DMS 273 treated with DMSO at 0.1 percent for 48 hours (cell line): ENCODE results near the gene THAP7.
"Not testable (repeated sequence)": the region's sequence is repeated elsewhere in the genome, so short reads cannot be mapped to it uniquely, and the experiment has no call there.

Source experiments
- DNase-seq: peaks from one replicate; lab custom pipeline; 2025; lab: John Stamatoyannopoulos, UW

THAP7 gene

DNA sequence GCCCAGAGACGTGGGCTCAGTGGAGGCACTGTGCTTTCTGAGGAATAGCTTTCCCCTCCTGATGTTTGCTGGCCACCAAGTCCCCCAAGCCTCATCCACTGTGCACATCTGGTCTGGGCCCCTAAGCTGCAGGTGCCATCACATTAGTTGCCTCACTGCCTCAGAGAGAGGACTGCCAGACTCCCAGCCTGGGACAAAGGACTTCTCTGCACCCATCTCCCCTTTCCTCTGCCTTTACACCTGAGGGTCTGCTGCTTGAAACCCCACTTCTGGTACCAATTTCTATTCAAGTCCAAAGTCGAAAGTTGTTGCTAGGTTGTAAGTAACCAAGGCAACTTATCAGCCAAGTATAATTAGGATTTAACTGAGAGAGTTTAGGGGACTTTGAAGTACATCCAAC lies 23.5 kb downstream of the THAP7 start:
- no peak for DNase-seq

DNA sequence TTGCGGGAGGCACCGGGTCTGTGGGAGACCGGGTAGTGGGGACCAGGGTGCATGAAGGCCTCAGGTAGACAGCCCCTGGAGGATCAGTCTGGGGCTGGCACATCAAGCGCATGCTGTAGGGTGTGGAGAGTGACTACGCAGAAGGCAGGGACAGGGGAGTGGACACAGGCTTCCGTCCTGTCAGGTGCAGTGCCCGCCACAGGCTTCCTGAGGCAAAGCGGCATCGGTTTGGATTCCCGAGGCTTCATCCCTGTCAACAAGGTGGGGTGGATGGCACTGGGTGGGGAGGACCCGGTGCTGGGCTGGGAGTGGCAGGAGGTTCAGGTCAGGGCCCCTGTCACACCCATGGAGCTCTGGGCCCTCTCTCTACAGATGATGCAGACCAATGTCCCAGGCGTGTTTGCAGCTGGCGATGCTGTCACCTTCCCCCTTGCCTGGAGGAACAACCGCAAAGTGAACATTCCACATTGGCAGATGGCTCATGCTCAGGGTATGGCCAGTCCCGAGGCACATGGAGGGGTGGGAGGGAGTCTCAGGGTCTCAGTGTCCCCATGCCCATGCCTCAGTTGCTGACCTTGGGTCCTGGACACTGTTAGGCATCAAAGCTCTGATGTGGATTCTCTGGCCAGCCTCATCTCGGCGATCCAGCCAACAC lies 24.3 kb downstream of the THAP7 start:
- DNase-seq = no peak

DNA sequence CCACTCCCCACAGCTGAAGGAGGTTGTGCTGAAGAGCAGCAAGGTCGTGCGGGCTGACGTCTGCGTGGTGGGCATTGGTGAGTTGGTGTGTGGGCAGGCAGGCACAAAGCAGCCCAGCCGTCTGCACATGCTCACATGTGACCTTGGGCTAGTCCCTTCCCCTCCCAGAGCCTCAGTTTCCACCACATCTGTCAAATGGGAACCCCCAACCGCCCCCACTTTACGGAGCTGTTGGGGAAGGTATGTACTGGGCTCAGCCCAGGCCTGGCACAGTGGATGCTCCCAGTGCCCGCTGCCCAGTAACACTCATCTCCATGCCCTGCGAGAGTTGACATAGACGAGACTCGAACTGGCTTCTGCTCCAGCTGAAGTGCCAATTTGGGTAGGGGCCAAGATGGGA lies 24.9 kb downstream of the THAP7 start:
- DNase-seq = no peak

DNA sequence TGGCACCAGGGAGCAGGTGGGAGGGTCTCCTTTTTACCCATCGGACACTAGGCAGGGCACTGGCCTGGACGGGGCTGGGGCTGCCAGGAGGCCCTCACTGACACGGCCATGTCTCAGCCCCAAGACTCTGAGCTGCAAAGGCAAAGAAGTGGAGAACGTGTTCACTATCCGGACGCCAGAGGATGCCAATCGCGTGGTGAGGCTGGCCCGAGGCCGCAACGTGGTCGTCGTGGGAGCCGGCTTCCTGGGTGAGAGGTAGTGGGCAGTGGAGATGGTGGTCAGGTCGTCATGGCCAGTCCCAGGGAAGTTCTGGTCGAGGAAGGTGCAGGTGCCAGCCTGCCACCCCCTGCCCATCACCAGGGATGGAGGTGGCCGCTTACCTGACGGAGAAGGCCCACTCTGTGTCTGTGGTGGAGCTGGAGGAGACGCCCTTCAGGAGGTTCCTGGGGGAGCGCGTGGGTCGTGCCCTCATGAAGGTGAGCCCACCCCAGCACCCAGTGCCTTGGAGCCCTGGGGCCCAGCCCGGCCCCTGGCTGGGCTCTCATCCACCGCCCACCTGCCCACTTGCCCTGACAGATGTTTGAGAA lies 25.5 kb downstream of the THAP7 start:
- DNase-seq = no peak

DNA sequence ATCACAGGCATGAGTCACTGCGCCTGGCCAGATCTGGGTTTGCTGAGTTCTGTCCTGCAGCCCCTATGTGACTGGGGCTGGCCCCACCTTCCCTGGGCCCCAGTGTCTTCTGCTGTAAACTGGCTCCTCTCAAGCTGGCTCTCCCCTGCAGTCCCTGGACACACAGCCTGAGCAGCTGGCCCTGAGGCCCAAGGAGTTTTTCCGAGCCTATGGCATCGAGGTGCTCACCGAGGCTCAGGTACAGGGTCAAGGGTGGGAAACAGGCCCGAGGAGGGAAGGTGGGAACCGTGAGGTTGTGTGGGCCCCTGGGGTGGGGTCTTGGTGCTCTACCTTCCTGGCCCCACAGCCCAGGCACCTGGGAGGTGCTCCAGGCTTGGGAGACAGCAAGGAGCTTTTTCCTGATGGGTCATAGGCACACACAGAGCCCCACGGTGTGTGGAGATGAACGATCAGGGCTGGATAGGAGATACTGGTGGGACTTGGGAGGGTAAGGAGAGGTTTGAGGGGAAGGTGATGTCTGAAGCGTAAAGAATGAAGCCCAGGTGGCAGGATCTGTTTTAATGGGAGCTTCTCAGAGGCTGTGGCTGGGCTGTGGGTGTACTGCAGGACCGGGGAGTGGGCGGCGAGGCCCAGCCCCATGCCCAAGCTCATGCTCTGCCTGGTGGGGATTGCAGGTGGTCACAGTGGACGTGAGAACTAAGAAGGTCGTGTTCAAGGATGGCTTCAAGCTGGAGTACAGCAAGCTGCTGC lies 26.2 kb downstream of the THAP7 start:
- no peak for DNase-seq

DNA sequence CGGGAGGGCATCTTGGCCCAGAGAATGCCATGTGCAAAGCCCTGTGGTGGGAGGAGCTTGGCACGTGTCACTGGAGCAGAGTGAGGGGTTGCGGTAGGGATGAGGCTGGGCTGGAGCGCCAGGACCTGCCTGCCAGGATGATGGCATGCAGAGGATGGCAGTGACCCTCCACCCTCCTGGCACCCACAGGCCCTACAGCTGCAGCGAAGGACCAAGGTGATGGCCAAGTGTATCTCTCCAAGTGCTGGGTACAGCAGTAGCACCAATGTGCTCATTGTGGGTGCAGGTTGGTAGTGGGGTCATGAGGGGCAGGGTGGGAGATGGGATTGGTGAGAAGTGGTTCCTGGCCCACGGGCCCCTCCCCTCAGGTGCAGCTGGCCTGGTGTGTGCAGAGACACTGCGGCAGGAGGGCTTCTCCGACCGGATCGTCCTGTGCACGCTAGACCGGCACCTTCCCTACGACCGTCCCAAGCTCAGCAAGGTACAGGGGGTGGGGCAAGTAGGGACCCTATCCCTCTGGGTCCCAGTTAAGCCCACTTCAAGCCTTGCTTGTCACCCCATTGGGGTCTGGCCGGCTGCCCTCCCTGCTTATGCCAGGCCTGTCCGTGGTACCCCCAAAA lies 27.5 kb downstream of the THAP7 start:
- no peak for DNase-seq

DNA sequence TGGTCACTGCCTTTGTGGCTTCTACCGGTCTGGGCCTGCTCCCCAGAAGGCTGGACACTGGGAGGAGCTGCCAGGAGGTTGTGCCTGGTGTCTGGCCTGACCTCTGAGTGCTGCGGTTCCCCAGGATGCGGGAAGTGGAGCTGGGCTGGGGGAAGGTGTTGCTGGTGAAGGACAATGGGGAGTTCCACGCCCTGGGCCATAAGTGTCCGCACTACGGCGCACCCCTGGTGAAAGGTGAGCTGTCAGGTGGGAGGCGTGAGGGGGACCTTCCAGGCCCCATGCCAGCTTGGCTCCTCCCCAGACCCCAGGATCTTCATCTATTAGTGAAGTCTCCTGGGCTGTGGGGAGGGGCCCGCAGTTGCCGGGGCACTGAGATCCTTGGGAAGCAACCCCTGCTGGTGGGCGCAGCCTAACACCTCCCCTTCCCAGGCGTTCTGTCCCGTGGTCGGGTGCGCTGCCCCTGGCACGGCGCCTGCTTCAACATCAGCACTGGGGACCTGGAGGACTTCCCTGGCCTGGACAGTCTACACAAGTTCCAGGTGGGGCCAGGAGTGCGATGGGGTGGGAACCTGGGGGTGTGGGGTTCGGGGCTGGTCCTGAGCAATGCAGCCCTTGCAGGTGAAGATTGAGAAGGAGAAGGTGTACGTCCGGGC lies 28.2 kb downstream of the THAP7 start:
- no peak for DNase-seq

DNA sequence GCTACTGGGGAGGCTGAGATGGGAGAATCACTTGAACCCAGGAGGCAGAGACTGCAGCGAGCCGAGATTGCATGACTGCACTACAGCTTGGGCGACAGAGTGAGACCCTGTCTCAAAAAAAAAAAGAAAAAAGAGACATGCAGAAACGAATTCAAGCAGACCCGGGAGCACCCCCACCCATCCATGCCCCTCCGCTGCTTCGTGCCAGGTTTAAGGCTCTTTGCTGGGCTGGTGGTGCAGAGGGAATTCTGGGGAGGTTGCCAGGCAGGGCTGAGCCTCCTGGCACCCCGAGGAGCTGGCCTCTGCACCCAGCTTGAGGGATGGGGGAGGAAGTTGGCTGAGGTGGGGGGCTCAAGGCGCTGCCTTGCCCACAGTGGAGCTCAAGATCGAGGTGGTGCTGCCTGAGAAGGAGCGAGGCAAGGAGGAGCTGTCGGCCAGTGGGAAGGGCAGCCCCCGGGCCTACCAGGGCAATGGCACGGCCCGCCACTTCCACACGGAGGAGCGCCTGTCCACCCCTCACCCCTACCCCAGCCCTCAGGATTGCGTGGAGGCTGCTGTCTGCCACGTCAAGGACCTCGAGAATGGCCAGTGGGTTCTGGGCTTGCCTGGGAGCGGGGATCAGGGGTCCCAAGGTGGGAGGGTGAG lies 28.9 kb downstream of the THAP7 start:
- no peak for DNase-seq

DNA sequence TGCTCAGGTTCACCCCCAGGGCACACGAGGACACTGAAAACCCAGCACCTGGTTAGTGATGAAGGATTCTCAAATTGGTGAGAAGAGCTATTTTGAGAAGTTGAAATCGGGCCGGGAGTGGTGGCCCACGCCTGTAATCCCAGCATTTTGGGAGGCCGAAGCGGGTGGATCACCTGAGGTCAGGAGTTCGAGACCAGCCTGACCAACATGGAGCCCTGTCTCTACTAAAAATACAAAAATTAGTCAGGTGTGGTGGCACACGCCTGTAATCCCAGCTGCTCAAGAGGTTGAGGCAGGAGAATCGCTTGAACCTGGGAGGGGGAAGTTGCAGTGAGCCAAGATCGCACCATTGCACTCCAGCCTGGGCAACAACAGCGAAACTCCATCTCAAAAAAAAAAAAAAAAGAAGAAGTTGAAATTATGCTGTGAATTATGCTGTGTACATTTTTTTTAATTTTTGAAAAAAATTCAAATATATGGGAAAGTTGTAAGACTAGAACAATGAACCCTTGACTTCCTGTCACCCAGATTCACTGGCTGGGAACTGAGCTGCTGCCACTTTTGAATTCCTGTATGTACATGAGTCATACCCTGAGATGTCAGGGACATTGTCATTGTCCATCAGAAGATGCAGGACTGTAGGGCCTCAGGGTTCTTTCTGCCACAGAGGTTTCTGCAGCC lies 29.8 kb downstream of the THAP7 start:
- not testable (repeated sequence) for DNase-seq

DNA sequence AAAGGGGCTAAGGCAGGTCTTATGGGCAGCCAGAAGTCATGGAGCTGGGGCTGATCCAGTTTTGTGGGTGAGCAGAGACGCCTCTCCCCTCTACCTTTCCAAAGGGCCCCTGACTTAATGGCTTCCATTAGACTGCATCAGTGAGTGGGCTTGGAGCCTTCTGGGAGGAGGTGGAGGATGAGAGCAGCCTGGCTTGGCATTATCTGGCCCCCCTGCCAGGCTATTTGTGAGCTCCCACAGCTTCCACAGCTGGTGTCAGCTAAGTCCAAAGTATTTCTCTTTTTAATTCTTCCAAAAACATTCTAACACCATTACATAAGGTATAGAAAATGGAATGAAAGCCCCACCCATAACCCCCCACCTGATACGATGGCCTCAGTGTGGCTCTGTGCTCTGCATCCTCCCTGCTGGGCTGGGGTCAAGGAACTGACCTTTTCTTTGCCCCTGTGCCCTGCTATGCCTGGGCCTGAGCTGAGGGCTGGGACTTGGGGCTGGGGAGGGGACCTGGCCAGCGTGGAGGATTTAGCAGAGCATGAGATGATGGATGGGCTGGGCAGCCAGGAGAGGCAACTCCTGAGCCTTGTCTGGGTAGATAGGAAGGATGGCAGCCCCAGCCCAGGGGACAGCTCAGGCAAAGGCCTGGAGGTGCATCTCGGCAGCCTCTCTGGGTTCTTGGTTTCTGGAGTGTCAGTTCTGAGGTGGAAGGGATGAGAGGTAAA lies 30.8 kb downstream of the THAP7 start:
- DNase-seq = no peak

DNA sequence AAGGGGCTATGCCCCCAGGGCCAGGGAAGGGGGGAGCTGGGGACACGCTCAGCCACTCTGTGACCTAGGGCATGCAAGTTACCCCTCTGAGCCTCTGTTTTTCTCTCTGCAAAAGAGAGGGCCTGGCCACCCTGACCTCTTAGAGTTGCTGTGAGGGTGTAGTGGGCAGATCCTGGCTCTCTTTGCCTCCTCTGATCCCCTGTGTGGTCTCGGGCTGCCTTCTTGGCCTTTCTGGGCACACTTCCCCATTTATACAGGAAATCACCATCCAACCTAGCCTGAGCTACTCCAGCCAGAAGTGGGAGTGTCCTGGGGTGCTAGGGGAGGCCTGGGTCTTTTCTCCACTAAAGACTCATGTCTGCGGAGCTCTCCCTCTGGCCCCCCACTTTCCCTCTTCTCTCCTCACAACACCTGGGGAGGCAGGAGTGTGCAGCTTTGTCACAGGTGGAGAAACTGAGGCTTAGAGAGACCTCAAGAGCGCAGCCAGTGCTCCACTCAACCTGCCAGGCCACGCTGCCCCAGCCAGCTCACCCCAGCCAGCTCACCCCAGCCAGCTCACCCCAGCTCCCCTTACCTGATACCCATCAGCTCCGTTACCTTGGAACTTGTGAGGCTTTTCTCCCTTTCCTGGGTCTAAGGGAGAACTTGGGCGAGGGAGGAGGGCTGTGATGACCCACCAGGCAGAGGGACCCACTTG lies 33.5 kb downstream of the THAP7 start:
- DNase-seq = no peak

DNA sequence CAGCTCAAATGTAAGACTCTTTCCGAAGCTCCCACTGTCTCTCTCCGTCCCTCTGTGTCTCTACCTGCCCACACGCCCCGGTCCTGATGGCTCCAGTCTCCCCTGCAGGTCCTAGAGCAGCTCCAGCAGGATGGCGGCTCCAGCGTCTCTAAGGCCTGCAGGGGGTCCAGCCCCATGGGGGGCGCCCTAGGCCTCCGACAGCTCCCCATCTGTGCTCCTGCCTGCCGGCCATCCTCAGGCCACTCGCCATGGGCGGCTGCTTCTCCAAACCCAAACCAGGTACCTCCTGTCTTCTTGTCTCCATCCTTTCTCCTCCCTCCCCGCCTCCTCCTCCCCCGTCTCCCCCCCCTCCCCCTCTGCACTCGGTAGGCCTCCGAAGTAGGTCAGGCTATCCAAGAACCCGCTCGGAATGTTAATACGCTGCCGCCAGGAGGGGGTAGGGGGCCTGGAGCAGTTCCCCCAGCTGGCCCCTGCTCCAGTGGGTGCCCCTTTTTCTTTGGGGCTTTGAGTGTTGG lies 34.2 kb downstream of the THAP7 start:
- DNase-seq = no peak

DNA sequence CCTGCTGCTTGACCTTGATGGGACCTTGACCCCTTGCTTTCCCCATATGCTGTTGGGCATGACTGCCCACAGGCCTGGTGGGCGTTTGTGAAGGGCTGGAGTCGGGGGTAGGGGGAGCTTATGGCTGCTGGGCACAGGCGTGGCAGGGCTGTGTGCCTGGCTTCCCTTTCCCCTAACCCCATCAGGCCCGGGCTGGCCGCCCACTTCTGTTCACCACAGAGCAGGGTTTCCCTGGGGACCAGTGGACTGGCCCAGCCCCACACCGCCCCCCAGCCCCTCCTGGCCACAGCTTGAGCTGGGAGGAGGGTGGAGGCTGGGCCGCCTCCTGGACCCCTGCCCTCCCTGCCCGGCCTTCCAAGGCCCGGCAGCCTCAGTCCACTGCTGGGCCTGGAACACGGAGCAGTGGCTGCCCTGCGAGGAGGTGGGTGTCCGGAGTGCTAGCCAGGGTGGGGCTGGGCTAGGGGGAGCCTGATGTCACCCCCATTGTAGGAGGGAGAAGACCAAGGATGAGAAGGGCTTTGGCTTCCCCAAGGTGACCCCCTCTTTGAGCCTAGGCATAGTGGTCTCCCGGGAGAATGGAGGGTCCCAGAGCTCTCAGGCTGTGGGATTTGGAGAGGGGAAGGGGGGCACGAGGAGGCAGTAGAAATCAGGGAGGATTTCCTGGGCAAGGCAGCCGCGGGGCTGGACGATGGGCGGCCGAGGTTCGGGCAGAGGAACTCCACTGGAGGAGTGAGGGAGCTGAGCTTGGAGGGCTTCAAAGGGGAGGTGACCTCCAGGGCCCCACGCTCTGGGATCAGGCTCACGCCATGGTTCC lies 34.8 kb downstream of the THAP7 start, which contains the start of gene AIFM3:
TSS of gene AIFM3 (plus strand) at position 373 of the 814 bp plus-strand sequence. CDS start 690 bp downstream, outside the sequence.
- no peak for DNase-seq

DNA sequence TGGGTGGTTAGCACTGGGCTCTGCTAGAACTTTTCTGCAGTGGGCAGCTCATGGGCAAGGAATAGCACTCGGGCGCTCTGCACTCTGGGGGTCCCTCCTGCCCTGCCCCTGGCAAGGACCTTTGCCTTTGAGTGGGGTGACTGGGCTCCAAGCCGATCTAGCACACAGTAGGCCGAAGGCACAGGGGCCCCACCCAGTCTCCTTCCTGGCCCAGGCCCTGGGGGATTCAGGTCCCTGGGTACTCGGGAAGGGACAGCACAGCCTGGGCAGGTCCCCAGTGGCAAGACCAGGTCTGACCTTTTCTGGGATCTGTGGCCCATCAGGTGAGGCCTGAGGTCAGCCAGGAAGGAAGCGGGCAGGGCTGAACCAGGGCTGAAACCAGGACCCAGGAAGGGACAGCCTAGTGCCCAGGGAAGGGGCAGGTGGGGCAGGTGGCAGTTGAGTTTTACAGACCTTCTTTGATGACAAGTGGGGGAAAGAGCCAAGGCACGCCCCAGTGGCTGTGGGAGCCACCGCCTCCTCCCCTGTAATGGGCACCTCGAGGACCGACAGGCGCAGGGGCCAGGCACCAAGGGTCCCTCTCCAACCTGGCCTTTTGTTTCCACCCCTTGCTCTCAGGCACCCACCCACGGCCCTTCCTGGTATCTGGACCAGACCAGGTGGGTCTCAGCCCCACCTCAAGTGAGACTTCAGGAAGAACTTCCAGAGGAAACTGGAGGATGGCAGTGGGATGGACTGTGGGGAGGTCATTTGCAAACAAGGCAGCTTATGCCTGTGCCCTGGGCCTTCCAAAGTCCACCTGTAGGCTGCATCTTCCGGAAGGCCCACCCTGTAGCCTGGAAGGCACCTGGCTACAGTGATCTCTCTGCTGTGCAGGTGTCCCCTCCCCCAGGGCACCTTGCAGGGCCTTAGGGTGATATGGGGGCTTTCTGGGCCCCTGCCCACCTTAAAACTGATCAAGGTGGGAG lies 35.7 kb downstream of the THAP7 start:
- no peak for DNase-seq

DNA sequence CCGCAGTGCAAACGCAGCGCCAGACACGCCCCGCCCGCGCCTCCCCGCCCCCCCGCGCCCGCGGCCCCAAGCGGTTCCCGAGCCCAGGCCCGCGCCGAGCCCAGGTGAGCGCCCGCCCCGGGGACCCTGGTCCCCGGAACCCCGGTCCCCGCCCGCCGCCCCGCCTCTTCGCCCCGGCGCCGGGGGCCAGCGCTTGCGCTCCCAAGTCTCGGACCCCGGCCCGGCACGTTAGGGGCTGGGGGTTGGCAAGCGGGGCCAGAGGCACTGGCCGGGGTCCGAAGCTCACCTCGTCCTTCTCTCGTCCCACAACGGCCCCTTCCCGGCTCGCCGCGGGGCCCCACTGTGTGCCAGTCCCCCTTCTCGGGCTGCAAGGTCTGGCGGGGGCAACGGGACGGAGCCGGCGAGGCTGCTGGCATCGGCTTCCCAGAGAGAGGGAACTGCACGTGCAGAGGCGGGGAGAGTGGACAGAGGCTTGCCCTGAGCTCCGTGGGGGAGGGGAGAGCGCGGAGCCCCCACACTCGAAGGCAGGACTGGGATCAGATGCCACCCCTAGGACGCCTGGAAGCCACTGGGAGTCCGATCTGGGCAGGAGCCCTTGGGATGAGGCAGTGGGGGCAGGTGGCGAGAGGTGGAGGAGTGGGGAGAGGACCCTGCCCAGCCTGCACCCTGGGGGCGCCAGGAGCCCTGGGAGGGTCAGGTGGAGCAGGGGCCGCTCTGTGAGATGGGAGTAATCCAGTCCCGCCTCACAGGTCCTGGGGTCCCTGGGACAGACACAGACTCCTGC lies 36.6 kb downstream of the THAP7 start:
- DNase-seq = no peak

DNA sequence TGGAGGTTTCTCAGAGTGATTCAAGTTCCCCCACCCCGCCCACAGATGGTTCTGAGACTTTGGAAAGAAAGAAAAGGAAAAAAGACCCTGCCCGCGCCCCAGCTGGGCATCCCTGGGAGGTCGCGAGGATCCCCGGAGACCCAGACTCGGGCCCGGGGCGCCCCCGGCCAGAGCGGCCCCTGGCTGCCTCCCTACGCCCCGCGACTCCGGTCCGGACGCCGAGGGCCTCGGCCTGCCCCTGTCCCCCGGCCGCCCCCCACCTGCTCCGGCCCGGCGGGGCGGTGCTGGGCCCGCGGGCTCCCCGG lies 37.2 kb downstream of the THAP7 start:
- no peak for DNase-seq
